T-helper 1 cell (primary cell): Measurements from ENCODE around the gene YY2.

Experiments
- DNase-seq, 5 donors: peaks; one replicate each; pipeline ENCODE4 v3.0.0-alpha.2; 2012 to 2020

The YY2 gene

GRCh38 chrX:21875013-21875412 lies 19.2 kb downstream of the YY2 start:
- no peak for DNase-seq

GRCh38 chrX:21881881-21882574 lies 26.2 kb downstream of the YY2 start:
- DNase-seq = no peak

- no peak for DNase-seq
Measured at GRCh38 chrX:21883258-21883657, 27.5 kb downstream of the YY2 start.

GRCh38 chrX:21885568-21885967 lies 29.8 kb downstream of the YY2 start:
- no peak for DNase-seq

- no peak for DNase-seq
Measured at GRCh38 chrX:21905313-21905712, 49.5 kb downstream of the YY2 start.

GRCh38 chrX:21905953-21906352 lies 50.2 kb downstream of the YY2 start:
- DNase-seq = no peak

- DNase-seq = no peak
Measured at GRCh38 chrX:21907260-21907659, 51.5 kb downstream of the YY2 start.
